ENCODE data around the gene FBXO38. TPM values are rescaled to one million over a fixed set of nuclear protein-coding genes. Genes with fewer than 3 reads are reported as not detected.

The FBXO38 gene
- total RNA-seq, 2 experiments from 2014 or later, result 37.6 to 49.5 TPM

- H3K79me2 ChIP-seq (ENCODE audit: insufficient read depth, low read depth, low read length), result no peaks in the 10 kb centered on the region
- H3K4me3 ChIP-seq (ENCODE audit: low read depth, low read length, poor library complexity, severe bottlenecking), result no peak overlapping the region
- POLR2A ChIA-PET, result no interaction called here
- H3K4me2 ChIP-seq (ENCODE audit: low read length), result no peak overlapping the region
- no peaks in the 10 kb centered on the region for H3K4me1 ChIP-seq (ENCODE audit: insufficient read depth, low read length, poor library complexity, severe bottlenecking)
- no peaks in the 10 kb centered on the region for H4K20me1 ChIP-seq (ENCODE audit: insufficient read depth, low read length)
- intact Hi-C loops (cut with micrococcal nuclease; ENCODE audit: unreplicated experiment), result no loop called here
- no peak for TF ChIP-seq EZH2phosphoT487 (IDR thresholded peaks at IDR 0.05; ENCODE audit: borderline replicate concordance, low read depth, low read length)
- no peak for DNase-seq (ENCODE audit: low spot score)
- H2AFZ ChIP-seq (ENCODE audit: low read length), result no peak overlapping the region
- H3K36me3 ChIP-seq (ENCODE audit: insufficient read depth, low read length), result no peaks in the 10 kb centered on the region
- H3K9me2 ChIP-seq (ENCODE audit: insufficient read depth, low read length), result no peaks in the 10 kb centered on the region
- BruUV-seq (replicated peaks), result no TSS peak
- H3K9me3 ChIP-seq (ENCODE audit: low read length), result no peaks in the 10 kb centered on the region
- H3K27ac ChIP-seq (ENCODE audit: low read depth, low read length, poor library complexity, severe bottlenecking), result no peak overlapping the region
- CTCF ChIA-PET (ENCODE audit: unreplicated experiment), result no interaction called here
Measured at GRCh38 chr5:148471379-148471778, 87.6 kb downstream of the FBXO38 start.

GRCh38 chr5:148474025-148474511 is 90.3 kb downstream of the FBXO38 start:
- H3K27ac ChIP-seq (ENCODE audit: low read depth, low read length, poor library complexity, severe bottlenecking), result no peak overlapping the region
- CTCF ChIA-PET (ENCODE audit: unreplicated experiment), result no interaction called here
- H3K9me3 ChIP-seq (ENCODE audit: low read length), result no peaks in the 10 kb centered on the region
- POLR2A ChIA-PET, result interaction anchor here (0.7 kb wide), 2 partner anchors 163 to 645 kb away, joined by 3 to 4 read pairs; no protein-coding TSS in a partner anchor
- no peaks in the 10 kb centered on the region for H3K9me2 ChIP-seq (ENCODE audit: insufficient read depth, low read length)
- intact Hi-C loops (cut with micrococcal nuclease; ENCODE audit: unreplicated experiment), result no loop called here
- H3K79me2 ChIP-seq (ENCODE audit: insufficient read depth, low read depth, low read length), result no peaks in the 10 kb centered on the region
- no peak overlapping the region for H3K4me2 ChIP-seq (ENCODE audit: low read length)
- H3K4me1 ChIP-seq (ENCODE audit: insufficient read depth, low read length, poor library complexity, severe bottlenecking), result no peaks in the 10 kb centered on the region
- H2AFZ ChIP-seq (ENCODE audit: low read length), result no peak overlapping the region
- no peaks in the 10 kb centered on the region for H3K36me3 ChIP-seq (ENCODE audit: insufficient read depth, low read length)
- TF ChIP-seq CTCF (conservative IDR thresholded peaks at IDR 0.05; ENCODE audit: low read length), result no peak
- TF ChIP-seq EZH2phosphoT487 (IDR thresholded peaks at IDR 0.05; ENCODE audit: borderline replicate concordance, low read depth, low read length), result no peak
- H3K4me3 ChIP-seq (ENCODE audit: low read depth, low read length, poor library complexity, severe bottlenecking), result no peak overlapping the region
- DNase-seq (ENCODE audit: low spot score), result no peak
- no peaks in the 10 kb centered on the region for H4K20me1 ChIP-seq (ENCODE audit: insufficient read depth, low read length)
- BruUV-seq (replicated peaks), result no TSS peak

- Histone ChIP-seq H3K27ac (ENCODE audit: low read depth, low read length, poor library complexity, severe bottlenecking) (no peak overlapping the region), H3K4me2 (ENCODE audit: low read length) (no peak overlapping the region), H3K4me1 (ENCODE audit: insufficient read depth, low read length, poor library complexity, severe bottlenecking) (no peaks in the 10 kb centered on the region), H2AFZ (ENCODE audit: low read length) (no peak overlapping the region), H4K20me1 (ENCODE audit: insufficient read depth, low read length) (no peaks in the 10 kb centered on the region), H3K4me3 (ENCODE audit: low read depth, low read length, poor library complexity, severe bottlenecking) (no peak overlapping the region), H3K79me2 (ENCODE audit: insufficient read depth, low read depth, low read length) (no peaks in the 10 kb centered on the region), H3K9me2 (ENCODE audit: insufficient read depth, low read length) (no peaks in the 10 kb centered on the region), H3K36me3 (ENCODE audit: insufficient read depth, low read length) (no peaks in the 10 kb centered on the region), H3K9me3 (ENCODE audit: low read length) (no peaks in the 10 kb centered on the region)
- no TSS peak for BruUV-seq (replicated peaks)
- intact Hi-C loops (cut with micrococcal nuclease; ENCODE audit: unreplicated experiment), result no loop called here
- TF ChIP-seq CTCF (conservative IDR thresholded peaks at IDR 0.05; ENCODE audit: low read length), result no peak
- no peak for TF ChIP-seq EZH2phosphoT487 (IDR thresholded peaks at IDR 0.05; ENCODE audit: borderline replicate concordance, low read depth, low read length)
- DNase-seq (ENCODE audit: low spot score), result no peak
- ChIA-PET CTCF (ENCODE audit: unreplicated experiment) (no interaction called here), POLR2A (no interaction called here)
Measured at GRCh38 chr5:148476302-148476701, 92.5 kb downstream of the FBXO38 start.
